Measurements from ENCODE around the gene CD46. TPM values are rescaled to one million over a fixed set of nuclear protein-coding genes. Genes with fewer than 3 reads are reported as not detected.
"Not testable (repeated sequence)": the region's sequence is repeated elsewhere in the genome, so short reads cannot be mapped to it uniquely, and the experiment has no call there.

CD46 gene
- total and polyA plus RNA-seq, 3 donors from 2014 or later, result 80.7 to 130 (median 107) TPM

GRCh38 chr1:207713529-207713928, 38.3 kb upstream of the CD46 start:
- intact Hi-C loops (cut with DNase I; ENCODE audit: low total_unique reads), result no loop called here
- H3K27me3 ChIP-seq, result no peaks in the 10 kb centered on the region
- no peak overlapping the region for H3K4me3 ChIP-seq
- TF ChIP-seq POLR2A (IDR thresholded peaks at IDR 0.05) (no peak), CTCF (IDR thresholded peaks at IDR 0.05) (no peak)
- DNase-seq, result no peak
- 89 to 94% methylated on average over 5 to 12 of the region's 12 CpGs for WGBS, 2 donors
- H3K36me3 ChIP-seq (ENCODE audit: low read depth, missing control alignments), result no peaks in the 10 kb centered on the region
- H3K27ac ChIP-seq, result no peak overlapping the region
- no peaks in the 10 kb centered on the region for H3K4me1 ChIP-seq
- H3K9me3 ChIP-seq, result no peaks in the 10 kb centered on the region

- WGBS, 2 donors, result 93 to 96% methylated on average over 2 of the region's 2 CpGs
- Histone ChIP-seq H3K9me3 (no peaks in the 10 kb centered on the region), H3K27ac (no peak overlapping the region), H3K4me1 (no peaks in the 10 kb centered on the region), H3K36me3 (ENCODE audit: low read depth, missing control alignments) (no peaks in the 10 kb centered on the region), H3K4me3 (no peak overlapping the region), H3K27me3 (no peaks in the 10 kb centered on the region)
- intact Hi-C loops (cut with DNase I; ENCODE audit: low total_unique reads), result no loop called here
- no peak for TF ChIP-seq POLR2A (IDR thresholded peaks at IDR 0.05)
- TF ChIP-seq CTCF (IDR thresholded peaks at IDR 0.05), result no peak
- no peak for DNase-seq
These were observed 32.6 kb upstream of the CD46 start for GRCh38 chr1:207719234-207719633.

- intact Hi-C loops (cut with DNase I; ENCODE audit: low total_unique reads); H3K4me1 ChIP-seq; H3K27ac ChIP-seq; DNase-seq; H3K9me3 ChIP-seq; H3K4me3 ChIP-seq; H3K27me3 ChIP-seq; H3K36me3 ChIP-seq (ENCODE audit: low read depth, missing control alignments): not testable (repeated sequence)
- WGBS, 2 donors, result 86 to 89% methylated on average over 4 of the region's 4 CpGs
These were observed 23.5 kb upstream of the CD46 start for GRCh38 chr1:207728200-207728858.

GRCh38 chr1:207737503-207738157, 14.2 kb upstream of the CD46 start:
- H3K27me3 ChIP-seq; DNase-seq; H3K4me1 ChIP-seq; H3K9me3 ChIP-seq; H3K36me3 ChIP-seq (ENCODE audit: low read depth, missing control alignments); H3K27ac ChIP-seq; intact Hi-C loops (cut with DNase I; ENCODE audit: low total_unique reads); H3K4me3 ChIP-seq: not testable (repeated sequence)
- 34 to 41% methylated on average over 8 of the region's 8 CpGs for WGBS, 2 donors

GRCh38 chr1:207738158-207738659, 13.6 kb upstream of the CD46 start:
- DNase-seq; H3K4me3 ChIP-seq; H3K36me3 ChIP-seq (ENCODE audit: low read depth, missing control alignments); H3K27ac ChIP-seq; H3K27me3 ChIP-seq; H3K4me1 ChIP-seq; H3K9me3 ChIP-seq; intact Hi-C loops (cut with DNase I; ENCODE audit: low total_unique reads): not testable (repeated sequence)
- 14 to 30% methylated on average over 6 of the region's 6 CpGs for WGBS, 2 donors

GRCh38 chr1:207740207-207740606, 11.6 kb upstream of the CD46 start:
- Histone ChIP-seq H3K27ac (no peak overlapping the region), H3K4me3 (no peak overlapping the region), H3K36me3 (ENCODE audit: low read depth, missing control alignments) (no peaks in the 10 kb centered on the region), H3K27me3 (no peaks in the 10 kb centered on the region), H3K4me1 (no peaks in the 10 kb centered on the region), H3K9me3 (no peaks in the 10 kb centered on the region)
- DNase-seq, result no peak
- intact Hi-C loops (cut with DNase I; ENCODE audit: low total_unique reads), result no loop called here
- TF ChIP-seq CTCF (IDR thresholded peaks at IDR 0.05) (no peak), POLR2A (IDR thresholded peaks at IDR 0.05) (no peak)
- WGBS, 2 donors, result 79 to 83% methylated on average over 2 of the region's 2 CpGs

Measured in testis (tissue), 3 donors.